ENCODE measurements around the gene RETREG2. TPM values are rescaled to one million over a fixed set of nuclear protein-coding genes. Genes with fewer than 3 reads are reported as not detected.

Gene RETREG2
- total and polyA plus RNA-seq, 2 experiments from 2014 or later = 20.7 to 120 TPM

- peaks cover 16% of the 10 kb centered on the region for H3K4me1 ChIP-seq (ENCODE audit: insufficient read depth)
- peak within 1 kb of the TSS; percentile 91 for H3K27ac ChIP-seq
- H3F3A ChIP-seq (ENCODE audit: insufficient read depth) = peaks cover 17% of the 10 kb centered on the region
- peak within 1 kb of the TSS; percentile 75 for H3K4me2 ChIP-seq (ENCODE audit: unreplicated experiment)
- peak within 1 kb of the TSS; percentile 69 for H3K4me3 ChIP-seq
- peaks cover 11% of the 10 kb centered on the region; the same call in 1 of the 2 replicates for H3K79me2 ChIP-seq (ENCODE audit: insufficient read depth)
- H3K36me3 ChIP-seq (ENCODE audit: low read depth) = peaks cover 15% of the 10 kb centered on the region
- WGBS, 2 experiments (ENCODE audit: low coverage in 1 of 2, low lambda C conversion rate in 2 of 2, missing lambda C conversion rate in 2 of 2) = 6 to 9% methylated on average over 47 to 67 of the region's 71 CpGs
- H2AFZ ChIP-seq = peak within 1 kb of the TSS; percentile 35
- TF ChIP-seq EZH2phosphoT487 (IDR thresholded peaks at IDR 0.05; ENCODE audit: insufficient read depth, low read depth) (no peak), EZH2 (IDR thresholded peaks at IDR 0.05; ENCODE audit: insufficient read depth, poor library complexity, severe bottlenecking) (no peak)
- in situ Hi-C loops (cut with MboI) = no loop called here
- DNase-seq = peak; percentile 96
- no peaks in the 10 kb centered on the region for H3K9me3 ChIP-seq (ENCODE audit: low read depth)
- H4K20me1 ChIP-seq (ENCODE audit: insufficient read depth) = no peaks in the 10 kb centered on the region
- H3K27me3 ChIP-seq (replicated peaks; ENCODE audit: insufficient read depth) = no peaks in the 10 kb centered on the region
- H3K9ac ChIP-seq = peak within 1 kb of the TSS; percentile 83
- H3K9me2 ChIP-seq (ENCODE audit: insufficient read depth) = no peaks in the 10 kb centered on the region
Measured at GRCh38 chr2:219218732-219219701, 40.9 kb downstream of the RETREG2 start, which contains the start of gene ABCB6. Gene ABCB6 (minus strand): TSS chr2:219218958. CDS start chr2:219218673, 285 bp downstream.

GRCh38 chr2:219219784-219220532, 41.9 kb downstream of the RETREG2 start:
- Histone ChIP-seq H3K27me3 (replicated peaks; ENCODE audit: insufficient read depth) (no peaks in the 10 kb centered on the region), H2AFZ (no peak overlapping the region), H3K4me3 (no peak overlapping the region), H3K36me3 (ENCODE audit: low read depth) (peaks cover 25% of the 10 kb centered on the region), H3K9me3 (ENCODE audit: low read depth) (no peaks in the 10 kb centered on the region), H3K4me1 (ENCODE audit: insufficient read depth) (peaks cover 16% of the 10 kb centered on the region), H3K9me2 (ENCODE audit: insufficient read depth) (no peaks in the 10 kb centered on the region), H4K20me1 (ENCODE audit: insufficient read depth) (no peaks in the 10 kb centered on the region), H3K79me2 (ENCODE audit: insufficient read depth) (peaks cover 12% of the 10 kb centered on the region; the same call in 1 of the 2 replicates), H3K4me2 (ENCODE audit: unreplicated experiment) (no peak overlapping the region), H3K27ac (peak overlapping the region; percentile 91; the same call in 1 of the 2 replicates), H3K9ac (peak overlapping the region; percentile 83; the same call in 1 of the 2 replicates), H3F3A (ENCODE audit: insufficient read depth) (peaks cover 17% of the 10 kb centered on the region)
- in situ Hi-C loops (cut with MboI) = no loop called here
- 90 to 92% methylated on average over 15 to 18 of the region's 18 CpGs for WGBS, 2 experiments (ENCODE audit: low coverage in 1 of 2, low lambda C conversion rate in 2 of 2, missing lambda C conversion rate in 2 of 2)
- TF ChIP-seq EZH2phosphoT487 (IDR thresholded peaks at IDR 0.05; ENCODE audit: insufficient read depth, low read depth) (no peak), EZH2 (IDR thresholded peaks at IDR 0.05; ENCODE audit: insufficient read depth, poor library complexity, severe bottlenecking) (no peak)
- no peak for DNase-seq

- H3K36me3 ChIP-seq (ENCODE audit: low read depth) = peaks cover 25% of the 10 kb centered on the region
- in situ Hi-C loops (cut with MboI) = no loop called here
Measured at GRCh38 chr2:219220652-219221402, 42.8 kb downstream of the RETREG2 start.

More at GRCh38 chr2:219220652-219221402, 42.8 kb downstream of the RETREG2 start:
- H3F3A ChIP-seq (ENCODE audit: insufficient read depth) = peaks cover 17% of the 10 kb centered on the region
- H3K79me2 ChIP-seq (ENCODE audit: insufficient read depth) = peaks cover 20% of the 10 kb centered on the region
- no peak overlapping the region for H3K9ac ChIP-seq
- H4K20me1 ChIP-seq (ENCODE audit: insufficient read depth) = no peaks in the 10 kb centered on the region
- WGBS, 2 experiments (ENCODE audit: low coverage in 1 of 2, low lambda C conversion rate in 2 of 2, missing lambda C conversion rate in 2 of 2) = 88 to 89% methylated on average over 18 to 19 of the region's 19 CpGs
- no peak for DNase-seq
- no peak overlapping the region for H2AFZ ChIP-seq
- no peak overlapping the region for H3K27ac ChIP-seq
- H3K4me3 ChIP-seq = no peak overlapping the region
- no peak overlapping the region for H3K4me2 ChIP-seq (ENCODE audit: unreplicated experiment)
- no peaks in the 10 kb centered on the region for H3K27me3 ChIP-seq (replicated peaks; ENCODE audit: insufficient read depth)
- no peaks in the 10 kb centered on the region for H3K9me3 ChIP-seq (ENCODE audit: low read depth)
- TF ChIP-seq EZH2phosphoT487 (IDR thresholded peaks at IDR 0.05; ENCODE audit: insufficient read depth, low read depth) (no peak), EZH2 (IDR thresholded peaks at IDR 0.05; ENCODE audit: insufficient read depth, poor library complexity, severe bottlenecking) (no peak)
- peaks cover 16% of the 10 kb centered on the region for H3K4me1 ChIP-seq (ENCODE audit: insufficient read depth)
- no peaks in the 10 kb centered on the region for H3K9me2 ChIP-seq (ENCODE audit: insufficient read depth)

Measured in GM23248 (cell line).